NCI-H1092 (cell line): ENCODE data around the gene EYA3.
A peak's percentile ranks its signal among the peaks of the same experiment; 100 is the strongest.
"Not testable (repeated sequence)": the region's sequence is repeated elsewhere in the genome, so short reads cannot be mapped to it uniquely, and the experiment has no call there.

ENCODE experiments used
- DNase-seq: peaks from one replicate; lab custom pipeline; 2025; lab: John Stamatoyannopoulos, UW

EYA3 gene

GRCh38 chr1:28028873-28029654 lies 59.3 kb downstream of the EYA3 start:
- no peak for DNase-seq

DNA sequence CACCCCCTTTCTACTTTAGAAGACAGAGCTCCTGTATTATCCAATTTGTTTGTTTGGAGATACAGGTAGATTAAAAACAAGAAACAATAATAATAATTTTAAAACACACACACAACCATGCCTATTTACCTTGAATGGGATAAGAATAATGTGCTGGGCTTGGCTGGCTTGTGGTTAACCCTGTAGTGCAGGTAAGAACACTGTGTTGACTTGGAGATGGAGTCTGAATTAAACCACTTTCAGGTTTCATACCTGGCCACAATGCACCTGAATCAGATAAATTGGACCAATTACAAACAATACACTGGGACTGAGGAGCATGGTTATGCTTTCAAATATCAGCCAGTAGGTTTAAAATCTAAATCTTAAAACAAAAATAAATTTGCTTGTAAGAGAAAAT lies 60.8 kb downstream of the EYA3 start:
- no peak for DNase-seq

DNA sequence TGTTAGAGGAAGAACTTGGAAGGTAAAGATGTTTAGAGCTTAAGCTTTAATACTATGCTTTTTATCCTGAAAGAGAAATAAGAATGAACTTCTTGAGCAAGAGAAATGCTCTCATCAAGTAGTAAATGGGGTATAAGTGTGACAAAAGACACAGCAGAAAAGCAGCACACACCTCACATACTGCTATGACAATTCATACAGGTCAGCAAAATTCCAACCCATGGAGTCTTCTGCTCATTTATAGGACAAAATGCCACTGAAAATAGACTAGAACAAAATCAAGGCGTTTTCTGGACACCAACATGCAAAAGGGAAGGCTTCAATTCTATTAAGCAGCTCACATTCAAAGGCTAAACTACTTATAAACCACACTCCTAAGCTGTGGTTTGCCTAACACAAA lies 61.2 kb downstream of the EYA3 start:
- no peak for DNase-seq

GRCh38 chr1:28026329-28026728 lies 62.1 kb downstream of the EYA3 start:
- no peak for DNase-seq

- no peak for DNase-seq
Measured at GRCh38 chr1:28021064-28021463, 67.3 kb downstream of the EYA3 start.

DNA sequence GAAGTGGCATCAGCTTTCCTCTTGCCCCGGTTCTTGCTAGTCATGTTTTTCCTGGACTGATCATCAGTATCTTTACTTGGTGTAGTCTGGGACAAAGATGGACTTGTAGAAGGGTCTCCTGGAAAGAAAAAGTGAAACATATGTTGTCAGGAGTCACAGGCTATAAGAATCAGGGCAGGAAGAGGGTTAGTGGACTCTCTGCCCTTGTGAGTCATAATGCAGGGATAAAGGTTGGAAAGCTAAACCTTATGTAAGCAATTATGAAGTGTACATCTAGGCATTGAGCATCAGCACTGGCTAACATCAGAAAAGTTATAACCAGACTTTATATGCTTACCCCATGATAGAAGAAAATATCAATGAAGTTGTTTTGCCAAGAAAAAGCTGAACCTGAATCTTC lies 77.4 kb downstream of the EYA3 start:
- no peak for DNase-seq

GRCh38 chr1:28003117-28003516 lies 85.3 kb downstream of the EYA3 start:
- not testable (repeated sequence) for DNase-seq

GRCh38 chr1:28002600-28002999 lies 85.8 kb downstream of the EYA3 start:
- DNase-seq, result no peak

DNA sequence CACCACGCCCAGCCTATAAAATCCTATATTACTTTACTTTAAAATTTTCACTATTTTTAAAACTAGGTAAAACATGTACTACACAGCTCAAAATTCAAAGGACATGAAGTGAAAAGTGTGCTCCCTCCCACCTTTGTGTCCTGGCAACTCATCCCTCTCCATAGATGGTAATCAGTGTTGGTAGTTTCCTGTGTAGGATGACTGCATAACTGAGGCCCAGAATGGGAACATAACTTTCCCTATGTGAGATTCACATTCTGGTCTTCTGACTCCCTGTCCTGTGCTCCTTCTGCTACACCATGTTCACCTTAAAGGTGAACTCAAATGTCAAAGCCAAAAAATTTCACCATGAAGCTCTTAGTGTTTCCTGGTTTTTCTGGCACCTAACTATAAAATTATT lies 89.4 kb downstream of the EYA3 start:
- no peak for DNase-seq

DNA sequence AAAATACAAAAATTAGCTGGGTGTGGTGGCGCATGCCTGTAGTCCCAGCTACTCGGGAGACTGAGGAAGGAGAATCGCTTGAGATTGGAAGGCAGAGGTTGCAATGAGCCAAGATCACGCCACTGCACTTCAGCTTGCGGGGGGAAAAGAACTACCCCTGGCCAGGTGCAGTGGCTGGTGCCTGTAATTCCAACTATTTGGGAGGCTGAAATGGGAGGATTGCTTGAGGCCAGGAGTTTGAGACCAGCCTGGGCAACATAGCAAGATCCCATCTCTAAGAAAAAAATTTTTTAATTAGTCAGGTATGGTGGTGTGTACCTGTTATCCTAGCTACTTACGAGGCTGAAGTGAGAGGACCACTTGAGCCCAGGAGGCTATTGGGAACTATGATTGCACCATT lies 93.9 kb downstream of the EYA3 start:
- DNase-seq, result not testable (repeated sequence)

- DNase-seq, result no peak
Measured at GRCh38 chr1:27994060-27994459, 94.3 kb downstream of the EYA3 start.

GRCh38 chr1:27993241-27993640 lies 95.2 kb downstream of the EYA3 start:
- no peak for DNase-seq

DNA sequence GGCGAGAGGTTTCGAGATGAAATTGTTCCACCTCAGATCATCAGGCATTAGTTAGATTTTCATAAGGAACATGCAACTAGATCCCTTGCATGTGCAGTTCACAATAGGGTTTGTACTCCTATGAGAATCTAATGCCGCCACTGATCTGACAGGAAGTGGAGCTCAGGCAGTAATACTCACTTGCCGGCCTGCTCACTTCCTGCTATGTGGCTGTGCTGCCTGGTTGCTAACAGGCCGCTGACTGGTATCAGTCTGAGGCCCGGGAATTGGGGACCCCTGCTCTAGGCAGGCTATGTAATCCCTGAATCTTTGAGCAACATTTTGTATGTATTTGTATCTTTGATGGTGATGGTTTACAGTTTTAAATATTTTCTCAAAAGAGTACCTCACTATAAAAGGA lies 96.1 kb downstream of the EYA3 start:
- DNase-seq, result no peak

GRCh38 chr1:27990920-27991537 lies 97.4 kb downstream of the EYA3 start:
- no peak for DNase-seq

DNA sequence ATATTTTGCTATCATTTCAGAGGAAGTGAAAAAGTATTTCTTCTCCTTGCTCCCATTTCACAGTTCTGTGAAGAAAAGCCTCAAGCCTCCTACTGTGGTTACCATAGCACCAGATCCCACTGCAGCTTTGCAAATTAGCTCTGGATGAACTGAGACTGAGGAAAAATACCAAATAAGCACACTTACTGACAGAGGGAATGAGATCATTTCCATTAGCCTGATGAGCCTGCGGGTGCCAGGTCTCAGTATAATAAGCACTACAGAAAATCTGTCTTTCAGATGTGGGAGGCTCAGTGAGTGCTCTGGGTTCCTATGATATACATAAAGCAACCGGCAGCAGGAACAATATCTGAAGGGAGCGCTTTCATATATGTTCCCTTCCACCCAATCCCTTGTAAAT lies 107.3 kb downstream of the EYA3 start:
- DNase-seq, result no peak

DNA sequence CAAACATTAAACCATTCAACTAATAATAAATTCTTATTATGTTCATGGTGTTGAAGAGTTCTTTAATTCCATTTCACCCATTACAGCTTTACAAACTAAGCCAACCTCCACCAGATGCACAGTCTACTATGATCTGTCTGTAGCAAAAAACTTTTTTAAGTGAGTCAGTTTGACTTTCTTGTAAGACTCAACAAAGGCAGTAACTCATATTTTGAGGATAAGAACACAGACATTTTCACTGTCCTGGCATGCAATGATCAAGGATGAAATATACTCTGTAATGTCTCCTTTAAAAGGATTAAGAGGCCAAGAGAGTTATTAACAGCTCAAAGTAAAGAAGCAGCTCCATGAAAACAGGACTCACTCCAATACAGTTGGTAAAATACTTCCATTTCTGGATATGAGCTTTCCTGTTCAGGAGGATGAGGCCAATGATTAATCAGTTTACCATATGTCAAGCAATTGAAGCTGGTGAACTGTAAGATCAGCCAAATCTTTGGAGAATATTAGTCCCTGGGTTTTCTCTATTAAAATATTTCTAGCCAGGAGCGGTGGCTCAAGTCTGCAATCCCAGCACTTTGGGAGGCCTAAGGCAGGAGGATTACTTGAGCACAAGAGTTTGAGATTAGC lies 108.1 kb downstream of the EYA3 start:
- no peak for DNase-seq

DNA sequence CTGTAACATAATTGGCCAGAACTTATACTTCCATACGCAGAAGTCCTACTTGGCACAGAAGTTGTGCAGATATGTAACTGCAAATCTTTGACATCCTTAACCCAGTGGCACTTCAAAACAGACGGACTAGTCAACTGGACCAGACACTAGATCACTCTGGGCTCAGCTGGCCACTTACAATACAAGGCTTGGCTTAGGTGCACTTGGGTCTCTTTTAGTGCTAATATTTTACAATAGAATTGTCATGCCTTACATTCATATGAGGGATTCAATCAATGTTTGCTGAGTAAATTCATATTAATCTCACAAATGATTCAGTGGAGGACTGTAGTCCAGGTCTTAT lies 108.6 kb downstream of the EYA3 start:
- DNase-seq, result no peak

- no peak for DNase-seq
Measured at GRCh38 chr1:27979151-27979858, 109.1 kb downstream of the EYA3 start.

DNA sequence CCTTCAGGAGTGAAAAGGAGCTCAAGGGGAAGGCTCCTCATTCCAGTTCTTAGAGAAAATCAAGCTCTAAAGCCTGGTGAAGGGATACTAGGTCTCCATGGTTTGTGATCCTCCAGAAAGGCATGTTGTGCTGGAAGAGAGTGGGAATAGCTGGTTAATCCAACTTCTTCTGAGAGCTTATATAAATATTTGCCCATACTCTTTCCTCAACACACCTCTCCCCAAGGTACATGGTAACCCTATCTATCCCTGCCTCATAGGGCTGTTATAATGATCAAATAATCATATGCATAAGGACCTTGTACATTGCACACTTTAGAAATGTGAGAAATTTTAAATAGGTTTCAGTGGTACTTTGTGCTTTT lies 114.0 kb downstream of the EYA3 start:
- no peak for DNase-seq

GRCh38 chr1:27973771-27974416 lies 114.5 kb downstream of the EYA3 start:
- no peak for DNase-seq

DNA sequence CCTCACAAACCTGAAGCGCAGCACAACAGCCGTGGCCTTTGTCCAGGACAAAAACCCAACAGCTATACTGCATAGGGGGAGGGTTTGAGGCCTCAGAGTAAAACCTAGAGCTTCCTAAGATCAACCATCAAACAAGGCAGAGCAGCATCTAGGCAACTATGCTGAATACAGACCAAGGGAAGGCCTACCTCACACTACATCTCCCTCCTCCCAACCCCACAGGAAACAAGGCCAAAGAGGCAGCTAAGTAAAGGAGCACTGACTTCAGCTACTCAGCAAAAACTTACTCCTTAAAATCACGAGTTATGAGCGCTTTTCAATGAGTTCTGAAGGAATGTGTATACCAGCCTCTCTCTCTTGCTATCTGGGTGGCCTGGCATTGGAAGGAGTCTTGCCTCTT lies 116.3 kb downstream of the EYA3 start:
- no peak for DNase-seq

GRCh38 chr1:27971674-27972073 lies 116.7 kb downstream of the EYA3 start:
- DNase-seq, result peak; percentile 56
